ENCODE measurements around the gene SPIB. TPM values are rescaled to one million over a fixed set of nuclear protein-coding genes. Genes with fewer than 3 reads are reported as not detected.
"Not testable (repeated sequence)": the region's sequence is repeated elsewhere in the genome, so short reads cannot be mapped to it uniquely, and the experiment has no call there.

The SPIB gene
- total RNA-seq, 2 experiments from 2014 or later, result 0.42 TPM; not detected in 1

GRCh38 chr19:50464348-50464747 is 45.6 kb downstream of the SPIB start:
- Mint-ChIP-seq H3K27ac (no peak overlapping the region), H3K9me3 (no peaks in the 10 kb centered on the region), H3K27me3 (peaks cover 8% of the 10 kb centered on the region), H3K36me3 (no peaks in the 10 kb centered on the region), H3K4me3 (no peak overlapping the region), H3K4me1 (peaks cover 11% of the 10 kb centered on the region)
- no peak for ATAC-seq (ENCODE audit: low read depth)
- POLR2A ChIA-PET, result interaction anchor here (1.3 kb wide), 1 partner anchor 47 kb away, joined by 4 read pairs; the partner anchor contains the start of gene JOSD2
- no peak for DNase-seq

- Mint-ChIP-seq H3K27me3 (peaks cover 8% of the 10 kb centered on the region), H3K9me3 (no peaks in the 10 kb centered on the region), H3K36me3 (no peaks in the 10 kb centered on the region), H3K27ac (no peak overlapping the region), H3K4me1 (peaks cover 9% of the 10 kb centered on the region), H3K4me3 (no peak overlapping the region)
- ATAC-seq (ENCODE audit: low read depth) (no peak), DNase-seq (no peak)
- POLR2A ChIA-PET, result interaction anchor here (1.3 kb wide), 1 partner anchor 46 kb away, joined by 4 read pairs; the partner anchor contains the start of gene JOSD2
These were observed 46.3 kb downstream of the SPIB start for GRCh38 chr19:50465000-50465399.

GRCh38 chr19:50465986-50466705 is 47.4 kb downstream of the SPIB start:
- ATAC-seq (ENCODE audit: low read depth), result no peak
- H3K36me3 Mint-ChIP-seq, result no peaks in the 10 kb centered on the region
- no peak overlapping the region for H3K27ac Mint-ChIP-seq
- no peak overlapping the region for H3K4me3 Mint-ChIP-seq
- H3K9me3 Mint-ChIP-seq, result no peaks in the 10 kb centered on the region
- H3K27me3 Mint-ChIP-seq, result peaks cover 7% of the 10 kb centered on the region
- no peak for DNase-seq
- POLR2A ChIA-PET, result no interaction called here
- H3K4me1 Mint-ChIP-seq, result peaks cover 7% of the 10 kb centered on the region

- no peak overlapping the region for H3K27ac Mint-ChIP-seq
- ATAC-seq (ENCODE audit: low read depth) (no peak), DNase-seq (no peak)
- H3K27me3 Mint-ChIP-seq, result peaks cover 6% of the 10 kb centered on the region
- POLR2A ChIA-PET, result no interaction called here
- H3K4me3 Mint-ChIP-seq, result no peak overlapping the region
- H3K36me3 Mint-ChIP-seq, result no peaks in the 10 kb centered on the region
- H3K9me3 Mint-ChIP-seq, result no peaks in the 10 kb centered on the region
- H3K4me1 Mint-ChIP-seq, result peaks cover 4% of the 10 kb centered on the region
These were observed 47.9 kb downstream of the SPIB start for GRCh38 chr19:50466706-50467039.

- H3K4me3 Mint-ChIP-seq, result no peak overlapping the region
- no peak for DNase-seq
- H3K27me3 Mint-ChIP-seq, result peaks cover 6% of the 10 kb centered on the region
- H3K9me3 Mint-ChIP-seq, result no peaks in the 10 kb centered on the region
- no peak for ATAC-seq (ENCODE audit: low read depth)
- POLR2A ChIA-PET, result interaction anchor here (0.7 kb wide), 1 partner anchor 109 kb away, joined by 4 read pairs; no protein-coding TSS in a partner anchor
- H3K4me1 Mint-ChIP-seq, result peaks cover 2% of the 10 kb centered on the region
- no peak overlapping the region for H3K27ac Mint-ChIP-seq
- no peaks in the 10 kb centered on the region for H3K36me3 Mint-ChIP-seq
These were observed 48.8 kb downstream of the SPIB start for GRCh38 chr19:50467566-50467965.

- H3K9me3 Mint-ChIP-seq, result no peaks in the 10 kb centered on the region
- POLR2A ChIA-PET, result no interaction called here
- ATAC-seq (ENCODE audit: low read depth) (no peak), DNase-seq (no peak)
- H3K4me1 Mint-ChIP-seq, result peaks cover 2% of the 10 kb centered on the region
- peaks cover 8% of the 10 kb centered on the region for H3K27me3 Mint-ChIP-seq
- no peaks in the 10 kb centered on the region for H3K36me3 Mint-ChIP-seq
- no peak overlapping the region for H3K27ac Mint-ChIP-seq
- H3K4me3 Mint-ChIP-seq, result no peak overlapping the region
These were observed 50.1 kb downstream of the SPIB start for GRCh38 chr19:50468818-50469217.

GRCh38 chr19:50473336-50473735 is 54.6 kb downstream of the SPIB start:
- H3K9me3 Mint-ChIP-seq; H3K36me3 Mint-ChIP-seq; H3K27ac Mint-ChIP-seq; DNase-seq; POLR2A ChIA-PET; ATAC-seq (ENCODE audit: low read depth); H3K27me3 Mint-ChIP-seq; H3K4me3 Mint-ChIP-seq: not testable (repeated sequence)
- H3K4me1 Mint-ChIP-seq, result peaks cover 16% of the 10 kb centered on the region

GRCh38 chr19:50475101-50475568 is 56.4 kb downstream of the SPIB start:
- no peak for DNase-seq
- POLR2A ChIA-PET, result interaction anchor here (0.6 to 0.9 kb wide), 2 partner anchors 36 to 250 kb away, joined by 3 read pairs; partner anchors contain the start of gene JOSD2
- Mint-ChIP-seq H3K27ac (peak overlapping the region; percentile 75), H3K27me3 (peaks cover 2% of the 10 kb centered on the region), H3K36me3 (peaks cover 11% of the 10 kb centered on the region), H3K4me3 (peak overlapping the region; percentile 67), H3K4me1 (peaks cover 15% of the 10 kb centered on the region), H3K9me3 (no peaks in the 10 kb centered on the region)
- no peak for ATAC-seq (ENCODE audit: low read depth)

GRCh38 chr19:50475736-50476223 is 57.0 kb downstream of the SPIB start:
- ATAC-seq (ENCODE audit: low read depth) (peak; percentile 5), DNase-seq (no peak)
- Mint-ChIP-seq H3K4me1 (peaks cover 15% of the 10 kb centered on the region), H3K36me3 (peaks cover 11% of the 10 kb centered on the region), H3K9me3 (no peaks in the 10 kb centered on the region), H3K27ac (peak overlapping the region; percentile 94), H3K27me3 (peaks cover 2% of the 10 kb centered on the region), H3K4me3 (peak overlapping the region; percentile 99)
- POLR2A ChIA-PET, result interaction anchor here (0.7 kb wide), 1 partner anchor 100 kb away, joined by 3 read pairs; the partner anchor contains the start of gene NR1H2

GRCh38 chr19:50476224-50476906 is 57.6 kb downstream of the SPIB start, which contains the start of the genes EMC10 and GARIN5A:
EMC10 (plus strand) TSS chr19:50476507; CDS start chr19:50476545, 38 bp downstream.
GARIN5A (minus strand) TSS chr19:50476848; CDS start chr19:50476388, 460 bp downstream.
- POLR2A ChIA-PET, result interaction anchor here (0.7 to 1.2 kb wide), 4 partner anchors 35 to 118 kb away, joined by 3 to 4 read pairs (median 3); partner anchors contain the start of genes JOSD2, NR1H2 and POLD1
- Mint-ChIP-seq H3K27me3 (peaks cover 2% of the 10 kb centered on the region), H3K36me3 (peaks cover 11% of the 10 kb centered on the region), H3K4me3 (peak within 1 kb of the TSS; percentile 99), H3K27ac (peak within 1 kb of the TSS; percentile 94), H3K4me1 (peaks cover 15% of the 10 kb centered on the region), H3K9me3 (no peaks in the 10 kb centered on the region)
- peak; percentile 99 for ATAC-seq (ENCODE audit: low read depth)
- DNase-seq, result peak; percentile 96

- DNase-seq, result no peak
- H3K9me3 Mint-ChIP-seq, result no peaks in the 10 kb centered on the region
- peaks cover 2% of the 10 kb centered on the region for H3K27me3 Mint-ChIP-seq
- peak overlapping the region; percentile 94 for H3K27ac Mint-ChIP-seq
- POLR2A ChIA-PET, result interaction anchor here (0.9 to 1.2 kb wide), 3 partner anchors 34 to 119 kb away, joined by 3 to 4 read pairs (median 3); partner anchors contain the start of genes JOSD2 and POLD1
- H3K4me1 Mint-ChIP-seq, result peaks cover 15% of the 10 kb centered on the region
- peaks cover 11% of the 10 kb centered on the region for H3K36me3 Mint-ChIP-seq
- ATAC-seq (ENCODE audit: low read depth), result no peak
- peak overlapping the region; percentile 99 for H3K4me3 Mint-ChIP-seq
These were observed 58.1 kb downstream of the SPIB start for GRCh38 chr19:50476907-50477238.

- Mint-ChIP-seq H3K27me3 (peaks cover 2% of the 10 kb centered on the region), H3K4me3 (peak overlapping the region; percentile 99)
- DNase-seq, result no peak
These were observed 59.2 kb downstream of the SPIB start for GRCh38 chr19:50477751-50478515.

More at GRCh38 chr19:50477751-50478515, 59.2 kb downstream of the SPIB start:
- Mint-ChIP-seq H3K9me3 (no peaks in the 10 kb centered on the region), H3K4me1 (peaks cover 15% of the 10 kb centered on the region), H3K27ac (peak overlapping the region; percentile 94), H3K36me3 (peaks cover 11% of the 10 kb centered on the region)
- POLR2A ChIA-PET, result interaction anchor here (0.5 to 2.0 kb wide), 4 partner anchors 33 to 284 kb away, joined by 3 to 6 read pairs (median 4); partner anchors contain the start of gene JOSD2
- no peak for ATAC-seq (ENCODE audit: low read depth)

Data from activated naive CD8-positive, alpha-beta T cell treated with anti-CD3 and anti-CD28 coated beads, Interleukin-2, amount 10 ng/mL, durations not matched to agents 7 days and 5 days (primary cell).